ENCODE measurements around the gene LCN2.

LCN2 gene

DNA sequence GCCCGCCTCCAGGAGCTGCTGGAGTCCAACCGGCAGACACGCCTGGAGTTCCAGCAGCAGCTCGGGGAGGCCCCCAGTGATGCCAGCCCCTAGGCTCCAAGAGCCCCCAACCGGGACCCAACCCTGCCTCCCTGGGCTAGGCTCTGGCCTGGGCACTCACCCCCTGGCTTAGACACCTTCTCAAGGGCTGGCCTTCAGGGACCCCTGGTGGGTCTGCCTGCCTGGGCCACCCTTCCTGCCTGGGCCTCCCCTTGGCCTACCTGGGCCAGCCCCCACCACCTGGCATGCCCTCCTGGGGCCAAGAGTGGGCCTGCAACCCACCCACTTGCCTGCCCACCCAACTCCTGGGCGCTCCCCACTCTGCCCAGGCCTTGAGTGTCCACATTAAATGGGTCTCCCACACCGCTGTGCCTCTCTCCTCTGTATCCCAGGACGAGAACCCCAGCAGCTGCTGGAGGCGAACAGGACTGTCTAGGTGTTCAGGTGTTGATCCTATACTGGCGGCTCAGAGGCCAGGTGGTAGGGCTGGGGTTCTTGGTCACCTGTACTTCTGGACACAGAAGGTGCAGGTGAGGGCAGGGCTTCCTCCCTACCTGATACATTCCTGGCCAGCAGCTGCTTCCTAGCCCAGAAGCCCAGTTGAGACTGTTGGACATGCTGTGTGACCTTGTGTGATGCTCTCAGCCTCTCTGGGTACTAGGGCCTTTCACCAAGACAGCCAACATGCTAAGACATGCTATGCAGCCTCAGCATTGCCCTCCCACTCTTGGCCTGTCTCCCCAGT lies 14.5 kb downstream of the LCN2 start:
- Histone ChIP-seq H3K27me3 (ENCODE audit: insufficient read depth, low read length) (no peaks in the 10 kb centered on the region), H3K4me1 (ENCODE audit: insufficient read depth, low read length) (no peaks in the 10 kb centered on the region), H3K4me3 (ENCODE audit: low read length) (no peak overlapping the region), H3K27ac (ENCODE audit: low read depth, low read length) (no peak overlapping the region), H3K9ac (ENCODE audit: low read depth, low read length) (no peak overlapping the region), H3K36me3 (ENCODE audit: insufficient read depth, low read length) (peaks cover 62% of the 10 kb centered on the region), H3K9me3 (ENCODE audit: insufficient read depth, low read depth, low read length) (no peaks in the 10 kb centered on the region)
- 92% methylated on average over 10 of the region's 10 CpGs for WGBS

DNA sequence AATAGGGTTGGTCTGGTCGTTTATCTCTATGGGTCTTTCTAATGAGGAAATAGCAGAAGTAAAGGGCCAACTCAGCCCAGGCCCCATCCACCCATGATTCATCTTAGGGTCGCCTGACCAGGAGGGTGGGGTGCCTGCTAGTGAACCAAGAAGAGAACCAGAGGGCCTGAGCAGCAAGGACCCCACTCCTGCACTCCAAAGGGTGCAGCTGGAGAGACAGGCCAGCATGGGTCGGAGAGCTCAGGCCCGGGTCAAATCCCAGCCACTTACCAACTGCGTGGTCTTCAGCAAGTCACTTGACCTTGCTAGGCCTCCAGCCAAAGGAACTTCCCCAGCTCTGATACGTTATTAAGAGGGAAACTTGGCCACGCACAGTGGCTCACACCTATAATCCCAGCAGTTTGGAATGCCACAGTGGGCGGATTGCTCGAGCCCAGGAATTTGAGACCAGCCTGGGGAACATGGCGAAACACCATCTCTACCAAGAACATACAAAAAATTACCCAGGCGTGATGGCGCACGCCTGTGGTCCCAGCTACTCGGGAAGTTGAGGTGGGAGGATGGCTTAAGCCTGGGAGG lies 15.1 kb downstream of the LCN2 start:
- no peaks in the 10 kb centered on the region for H3K9me3 ChIP-seq (ENCODE audit: insufficient read depth, low read depth, low read length)
- no peak overlapping the region for H3K4me3 ChIP-seq (ENCODE audit: low read length)
- no peaks in the 10 kb centered on the region for H3K27me3 ChIP-seq (ENCODE audit: insufficient read depth, low read length)
- H3K27ac ChIP-seq (ENCODE audit: low read depth, low read length): no peak overlapping the region
- H3K4me1 ChIP-seq (ENCODE audit: insufficient read depth, low read length): no peaks in the 10 kb centered on the region
- H3K9ac ChIP-seq (ENCODE audit: low read depth, low read length): no peak overlapping the region
- WGBS: 94% methylated on average over 14 of the region's 14 CpGs
- H3K36me3 ChIP-seq (ENCODE audit: insufficient read depth, low read length): peaks cover 68% of the 10 kb centered on the region

DNA sequence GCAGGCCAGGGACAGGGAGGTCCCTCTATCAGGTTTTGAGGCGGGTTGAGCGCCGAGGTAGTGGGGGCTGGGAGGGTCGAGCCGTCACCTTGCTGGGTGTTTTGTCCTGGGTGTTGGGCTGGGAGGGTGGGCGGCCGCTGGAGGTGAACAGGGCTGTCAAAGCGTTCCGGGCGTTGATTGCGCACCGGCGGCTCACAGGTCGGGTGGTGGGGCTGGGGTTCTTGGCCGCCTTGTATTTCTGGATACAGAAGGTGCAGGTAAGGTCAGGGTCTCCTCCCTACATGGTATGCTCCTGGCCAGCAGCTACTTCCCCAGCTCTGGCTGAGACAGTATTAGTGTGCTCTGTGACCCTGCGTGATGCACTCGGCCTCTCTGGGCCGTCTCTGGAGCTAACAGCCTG lies 16.9 kb downstream of the LCN2 start:
- 95% methylated on average over 18 of the region's 18 CpGs for WGBS

DNA sequence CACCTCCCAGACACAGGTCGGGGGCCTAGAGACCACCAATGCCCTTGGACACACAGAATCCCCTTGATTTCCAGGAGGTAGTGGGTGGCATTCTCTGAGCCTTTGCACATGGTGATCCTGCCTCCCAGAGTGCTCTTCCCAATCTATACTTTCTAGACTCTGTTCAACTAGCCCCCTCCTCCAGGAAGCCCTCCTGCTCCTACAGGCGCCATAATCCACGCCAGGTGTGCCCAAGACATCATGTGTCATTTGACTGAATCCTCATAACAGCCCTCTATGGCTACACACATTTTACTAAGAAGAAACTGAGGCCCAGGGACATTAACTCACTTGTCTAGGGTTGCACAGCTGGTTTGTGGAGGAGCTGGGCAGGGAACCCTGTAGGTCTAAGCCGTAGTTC lies 18.0 kb downstream of the LCN2 start:
- H3K9ac ChIP-seq (ENCODE audit: low read depth, low read length): no peak overlapping the region
- peaks cover 73% of the 10 kb centered on the region for H3K36me3 ChIP-seq (ENCODE audit: insufficient read depth, low read length)
- H3K4me1 ChIP-seq (ENCODE audit: insufficient read depth, low read length): no peaks in the 10 kb centered on the region
- no peak overlapping the region for H3K27ac ChIP-seq (ENCODE audit: low read depth, low read length)
- no peaks in the 10 kb centered on the region for H3K27me3 ChIP-seq (ENCODE audit: insufficient read depth, low read length)
- 89% methylated on average over 4 of the region's 4 CpGs for WGBS
- no peak overlapping the region for H3K4me3 ChIP-seq (ENCODE audit: low read length)
- no peaks in the 10 kb centered on the region for H3K9me3 ChIP-seq (ENCODE audit: insufficient read depth, low read depth, low read length)

More for the DNA sequence above, 16.9 kb downstream of the LCN2 start:
- H3K4me1 ChIP-seq (ENCODE audit: insufficient read depth, low read length): no peaks in the 10 kb centered on the region
- H3K4me3 ChIP-seq (ENCODE audit: low read length): no peak overlapping the region
- peaks cover 78% of the 10 kb centered on the region for H3K36me3 ChIP-seq (ENCODE audit: insufficient read depth, low read length)
- H3K9me3 ChIP-seq (ENCODE audit: insufficient read depth, low read depth, low read length): no peaks in the 10 kb centered on the region
- no peak overlapping the region for H3K27ac ChIP-seq (ENCODE audit: low read depth, low read length)
- H3K27me3 ChIP-seq (ENCODE audit: insufficient read depth, low read length): no peaks in the 10 kb centered on the region
- no peak overlapping the region for H3K9ac ChIP-seq (ENCODE audit: low read depth, low read length)

DNA sequence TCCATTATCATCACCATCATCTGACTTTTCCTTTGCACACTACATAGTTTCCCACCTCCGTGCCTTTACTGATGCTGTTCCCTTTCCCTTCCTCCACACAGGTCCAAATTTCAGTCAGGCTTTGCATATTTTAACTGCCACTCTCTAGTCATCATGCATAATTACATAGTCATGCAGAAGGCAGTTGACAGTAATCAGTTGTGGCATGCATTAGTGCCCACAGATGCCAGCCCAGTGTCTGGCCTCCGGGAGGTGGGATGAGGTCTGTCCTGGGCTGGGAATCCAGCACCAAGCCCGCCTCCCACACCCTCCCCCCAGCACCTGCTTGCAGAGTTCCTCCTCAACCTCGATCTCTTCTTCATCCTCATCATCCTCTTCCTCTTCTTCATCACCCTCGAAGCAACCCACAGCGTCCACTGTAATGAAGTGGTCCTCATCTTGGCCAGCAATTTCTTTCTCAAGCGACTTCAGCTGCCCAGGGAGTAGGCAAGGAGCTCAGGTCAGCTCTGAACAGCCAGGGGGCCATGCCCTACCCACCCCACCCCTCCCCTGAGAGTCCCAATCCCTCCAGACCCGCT lies 19.6 kb downstream of the LCN2 start:
- Histone ChIP-seq H3K36me3 (ENCODE audit: insufficient read depth, low read length) (peaks cover 60% of the 10 kb centered on the region), H3K27ac (ENCODE audit: low read depth, low read length) (no peak overlapping the region)

DNA sequence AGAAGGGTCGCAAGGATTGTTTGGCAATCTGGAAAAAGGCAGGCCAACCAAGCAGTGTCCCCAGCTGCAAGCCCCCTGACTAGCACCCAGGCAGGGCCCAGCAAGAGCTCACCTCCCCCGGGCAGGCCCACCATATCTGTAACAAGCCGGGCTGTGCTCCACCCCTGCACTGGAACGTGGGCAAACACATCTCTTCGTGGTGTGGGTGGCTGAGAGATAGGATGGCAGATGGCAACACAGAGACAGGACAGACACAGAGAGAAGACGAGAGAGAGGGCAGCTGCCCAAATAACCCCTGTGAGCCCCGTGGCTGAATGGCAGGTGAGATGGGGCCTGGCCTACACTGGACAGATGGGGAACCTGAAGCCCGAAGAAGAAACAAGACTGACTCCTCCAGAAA lies 20.2 kb downstream of the LCN2 start:
- H3K36me3 ChIP-seq (ENCODE audit: insufficient read depth, low read length): peaks cover 58% of the 10 kb centered on the region
- no peak overlapping the region for H3K9ac ChIP-seq (ENCODE audit: low read depth, low read length)
- 94% methylated on average over 8 of the region's 8 CpGs for WGBS
- H3K9me3 ChIP-seq (ENCODE audit: insufficient read depth, low read depth, low read length): no peaks in the 10 kb centered on the region
- H3K27me3 ChIP-seq (ENCODE audit: insufficient read depth, low read length): no peaks in the 10 kb centered on the region
- H3K27ac ChIP-seq (ENCODE audit: low read depth, low read length): no peak overlapping the region
- H3K4me1 ChIP-seq (ENCODE audit: insufficient read depth, low read length): no peaks in the 10 kb centered on the region
- no peak overlapping the region for H3K4me3 ChIP-seq (ENCODE audit: low read length)

More for the DNA sequence above, 19.6 kb downstream of the LCN2 start:
- Histone ChIP-seq H3K9me3 (ENCODE audit: insufficient read depth, low read depth, low read length) (no peaks in the 10 kb centered on the region), H3K4me1 (ENCODE audit: insufficient read depth, low read length) (no peaks in the 10 kb centered on the region), H3K27me3 (ENCODE audit: insufficient read depth, low read length) (no peaks in the 10 kb centered on the region), H3K9ac (ENCODE audit: low read depth, low read length) (no peak overlapping the region), H3K4me3 (ENCODE audit: low read length) (no peak overlapping the region)
- WGBS: 93% methylated on average over 8 of the region's 8 CpGs

DNA sequence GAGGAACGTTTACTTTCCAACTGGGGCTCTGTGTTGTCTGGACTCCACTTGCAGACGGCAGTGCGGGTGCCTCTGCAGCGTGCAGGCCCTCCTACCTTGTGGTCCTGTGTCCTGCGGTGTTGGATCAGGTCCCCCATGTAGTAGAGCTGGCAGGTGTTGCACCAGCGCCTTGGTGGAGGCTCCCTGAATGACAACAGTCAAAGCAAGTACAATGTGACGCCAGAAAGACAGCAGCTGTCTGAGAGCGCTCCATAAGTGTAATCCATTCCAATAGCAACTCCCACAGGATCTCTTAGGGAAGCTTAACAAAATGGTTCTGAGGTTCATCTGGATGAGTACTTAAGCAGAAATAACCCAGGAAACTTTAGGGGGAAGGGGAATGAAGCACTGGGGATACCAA lies 20.7 kb downstream of the LCN2 start:
- Histone ChIP-seq H3K9me3 (ENCODE audit: insufficient read depth, low read depth, low read length) (no peaks in the 10 kb centered on the region), H3K4me3 (ENCODE audit: low read length) (no peak overlapping the region), H3K9ac (ENCODE audit: low read depth, low read length) (no peak overlapping the region), H3K27me3 (ENCODE audit: insufficient read depth, low read length) (no peaks in the 10 kb centered on the region), H3K36me3 (ENCODE audit: insufficient read depth, low read length) (peaks cover 56% of the 10 kb centered on the region), H3K4me1 (ENCODE audit: insufficient read depth, low read length) (no peaks in the 10 kb centered on the region), H3K27ac (ENCODE audit: low read depth, low read length) (no peak overlapping the region)
- 94% methylated on average over 8 of the region's 8 CpGs for WGBS

DNA sequence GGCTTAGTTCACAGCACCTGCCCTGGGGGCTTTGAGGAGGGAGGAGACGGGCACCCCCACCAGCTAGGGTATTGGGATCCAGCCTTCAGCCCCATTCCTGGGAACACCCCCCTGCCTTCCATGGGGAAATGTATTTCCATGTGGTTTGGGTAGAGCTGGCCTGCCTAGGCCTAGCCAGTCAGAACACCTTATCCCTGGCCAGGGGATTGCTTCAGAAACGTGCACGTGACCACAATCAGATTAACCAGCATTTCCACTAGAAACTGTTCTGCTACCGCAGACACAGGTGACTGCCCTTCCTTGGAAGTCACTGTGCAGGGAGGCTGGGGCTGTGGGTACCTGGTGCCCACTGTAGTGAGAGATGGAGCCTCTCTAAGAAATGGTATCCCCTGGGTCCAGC lies 24.8 kb downstream of the LCN2 start:
- H3K36me3 ChIP-seq (ENCODE audit: insufficient read depth, low read length): peaks cover 60% of the 10 kb centered on the region
- H3K4me1 ChIP-seq (ENCODE audit: insufficient read depth, low read length): no peaks in the 10 kb centered on the region
- H3K27ac ChIP-seq (ENCODE audit: low read depth, low read length): no peak overlapping the region
- 92% methylated on average over 4 of the region's 4 CpGs for WGBS
- H3K9me3 ChIP-seq (ENCODE audit: insufficient read depth, low read depth, low read length): peaks cover 2% of the 10 kb centered on the region; the same call in 1 of the 2 replicates
- H3K4me3 ChIP-seq (ENCODE audit: low read length): no peak overlapping the region
- no peak overlapping the region for H3K9ac ChIP-seq (ENCODE audit: low read depth, low read length)
- H3K27me3 ChIP-seq (ENCODE audit: insufficient read depth, low read length): no peaks in the 10 kb centered on the region

DNA sequence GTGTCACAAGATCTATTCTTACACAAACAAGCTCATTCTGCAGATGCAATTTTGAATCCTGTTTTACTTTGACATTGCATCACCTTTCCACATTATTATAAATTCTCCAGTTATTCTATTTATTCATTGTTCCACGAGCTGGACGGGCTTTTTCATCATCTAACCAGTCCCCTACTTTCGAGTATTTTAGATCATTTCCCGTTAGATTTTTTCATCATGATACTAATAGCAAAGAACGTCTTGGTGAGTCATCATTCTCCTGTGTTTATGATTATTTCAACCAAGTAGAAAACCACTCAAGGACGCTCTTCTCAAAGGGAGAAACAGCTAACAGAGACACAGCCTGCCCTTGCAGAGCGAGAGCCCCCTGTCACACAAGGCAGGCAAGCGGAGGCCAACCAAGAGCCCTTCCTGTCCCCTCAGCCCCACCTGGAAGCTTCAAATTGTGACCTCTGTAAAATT lies 25.9 kb downstream of the LCN2 start:
- Histone ChIP-seq H3K27me3 (ENCODE audit: insufficient read depth, low read length) (no peaks in the 10 kb centered on the region), H3K27ac (ENCODE audit: low read depth, low read length) (no peak overlapping the region), H3K4me3 (ENCODE audit: low read length) (no peak overlapping the region), H3K9me3 (ENCODE audit: insufficient read depth, low read depth, low read length) (peaks cover 6% of the 10 kb centered on the region; the same call in 1 of the 2 replicates), H3K36me3 (ENCODE audit: insufficient read depth, low read length) (peaks cover 59% of the 10 kb centered on the region), H3K4me1 (ENCODE audit: insufficient read depth, low read length) (no peaks in the 10 kb centered on the region), H3K9ac (ENCODE audit: low read depth, low read length) (no peak overlapping the region)
- WGBS: 85% methylated on average over 8 of the region's 8 CpGs

DNA sequence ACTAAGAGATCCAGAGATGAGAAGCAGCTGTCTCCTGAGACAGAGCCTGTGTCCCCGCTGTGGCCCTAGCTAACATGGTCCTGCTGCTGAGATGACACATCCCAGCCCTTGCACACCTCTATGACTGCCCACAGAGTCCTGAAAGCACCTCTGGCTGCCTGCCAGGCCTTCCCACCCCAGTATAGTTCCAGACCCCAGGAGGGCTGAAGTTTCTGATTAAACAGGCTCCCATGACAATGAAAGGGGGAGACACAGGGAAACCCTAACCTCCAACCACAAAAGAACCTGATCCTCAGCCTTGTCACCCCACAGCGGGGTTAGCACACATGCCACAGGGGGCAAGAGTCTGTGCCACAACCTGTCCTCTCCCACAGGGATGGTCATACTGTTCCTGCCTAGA lies 26.5 kb downstream of the LCN2 start:
- H3K4me3 ChIP-seq (ENCODE audit: low read length): no peak overlapping the region

DNA sequence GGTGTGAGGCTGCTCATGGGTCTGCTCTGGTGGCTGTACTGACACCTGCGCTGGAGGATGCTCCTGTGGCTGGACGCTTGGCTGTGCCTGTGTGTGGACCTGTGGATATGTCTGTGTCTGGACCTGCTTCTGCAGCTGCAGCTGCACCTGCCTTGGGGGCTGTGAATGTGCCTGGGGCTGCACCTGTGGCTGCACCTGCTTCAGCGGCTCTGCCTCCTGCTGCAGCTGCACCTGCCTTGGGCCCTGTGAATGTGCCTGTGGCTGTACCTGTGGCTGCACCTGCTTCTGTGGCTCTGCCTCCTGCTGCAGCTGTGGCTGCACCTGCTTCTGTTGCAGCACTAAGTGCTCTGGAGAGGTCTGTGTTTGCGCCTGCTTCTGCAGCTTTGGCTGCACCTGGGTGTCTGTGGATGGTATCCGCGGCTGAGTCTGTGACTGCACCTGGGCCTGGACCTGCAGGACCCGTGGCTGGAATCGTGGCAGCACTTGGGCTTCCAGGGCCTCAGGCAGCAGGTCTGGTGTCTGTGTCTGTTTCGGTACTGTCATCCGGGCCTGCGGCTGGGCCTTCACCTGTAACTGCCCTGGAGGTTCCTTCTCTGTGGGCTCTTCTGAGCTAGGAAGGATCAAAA lies 29.7 kb downstream of the LCN2 start:
- 96% methylated on average over 11 of the region's 11 CpGs for WGBS
- H3K36me3 ChIP-seq (ENCODE audit: insufficient read depth, low read length): peaks cover 75% of the 10 kb centered on the region

More for the DNA sequence above, 26.5 kb downstream of the LCN2 start:
- Histone ChIP-seq H3K4me1 (ENCODE audit: insufficient read depth, low read length) (no peaks in the 10 kb centered on the region), H3K27ac (ENCODE audit: low read depth, low read length) (no peak overlapping the region), H3K36me3 (ENCODE audit: insufficient read depth, low read length) (peaks cover 63% of the 10 kb centered on the region), H3K9me3 (ENCODE audit: insufficient read depth, low read depth, low read length) (peaks cover 6% of the 10 kb centered on the region; the same call in 1 of the 2 replicates), H3K27me3 (ENCODE audit: insufficient read depth, low read length) (no peaks in the 10 kb centered on the region), H3K9ac (ENCODE audit: low read depth, low read length) (no peak overlapping the region)
- WGBS: 91% methylated on average over 2 of the region's 2 CpGs

More for the DNA sequence above, 29.7 kb downstream of the LCN2 start:
- no peak overlapping the region for H3K4me3 ChIP-seq (ENCODE audit: low read length)
- H3K27ac ChIP-seq (ENCODE audit: low read depth, low read length): no peak overlapping the region
- H3K9ac ChIP-seq (ENCODE audit: low read depth, low read length): no peak overlapping the region
- H3K4me1 ChIP-seq (ENCODE audit: insufficient read depth, low read length): no peaks in the 10 kb centered on the region
- H3K27me3 ChIP-seq (ENCODE audit: insufficient read depth, low read length): no peaks in the 10 kb centered on the region
- H3K9me3 ChIP-seq (ENCODE audit: insufficient read depth, low read depth, low read length): peaks cover 6% of the 10 kb centered on the region; the same call in 1 of the 2 replicates

Measured in HUES64 (cell line).